GM23338 (cell line): ENCODE results near the gene COL24A1. TPM values are rescaled to one million over a fixed set of nuclear protein-coding genes. Genes with fewer than 3 reads are reported as not detected.

Experiments used
- ATAC-seq: fragments of 200-7000 bp; cut with Tn5 transposase; 3 replicates; pipeline ENCODE4 v1.9.1; 2020
- DNase-seq: peaks from one replicate; pipeline ENCODE4 v3.0.0-alpha.2; 2015; ENCODE audit warnings: low spot score
- H2AFZ ChIP-seq: fragments of 200-600 bp; sonication (generic); 2 replicates; pipeline ENCODE4 v1.8.0; 2016; ENCODE audit warnings: antibody characterized with exemption, mild to moderate bottlenecking, moderate library complexity
- H3F3A ChIP-seq: fragments of 200-600 bp; sonication (generic); replicated peaks from 2 replicates; pipeline ENCODE4 v1.8.0; 2017; ENCODE audit warnings: antibody characterized with exemption, mixed run types, low read depth
- H3K27ac ChIP-seq: fragments of 200-600 bp; sonication (generic); 2 replicates; pipeline ENCODE4 v1.6.1; 2016; ENCODE audit warnings: low read depth
- H3K27me3 ChIP-seq: fragments of 200-600 bp; sonication (generic); 2 replicates; pipeline ENCODE4 v1.8.0; 2016; ENCODE audit warnings: mild to moderate bottlenecking, mixed run types, moderate library complexity; ENCODE audit not compliant: insufficient read depth
- H3K36me3 ChIP-seq: fragments of 200-600 bp; sonication (generic); 2 replicates; pipeline ENCODE4 v1.8.0; 2016; ENCODE audit warnings: mild to moderate bottlenecking; ENCODE audit not compliant: insufficient read depth
- H3K4me1 ChIP-seq: fragments of 200-600 bp; sonication (generic); 2 replicates; pipeline ENCODE4 v1.8.0; 2016; ENCODE audit warnings: mild to moderate bottlenecking, moderate library complexity; ENCODE audit not compliant: insufficient read depth
- H3K4me2 ChIP-seq: fragments of 200-600 bp; sonication (generic); 2 replicates; pipeline ENCODE4 v1.7.1; 2017; ENCODE audit warnings: mixed run types
- H3K4me3 ChIP-seq: fragments of 200-600 bp; sonication (generic); 2 replicates; pipeline ENCODE4 v1.6.1; 2016; ENCODE audit warnings: mixed run types
- H3K79me2 ChIP-seq: fragments of 200-600 bp; sonication (generic); replicated peaks from 2 replicates; pipeline ENCODE4 v1.8.0; 2017; ENCODE audit warnings: mild to moderate bottlenecking; ENCODE audit not compliant: insufficient read depth
- H3K9me2 ChIP-seq: fragments of 200-600 bp; sonication (generic); 2 replicates; pipeline ENCODE4 v1.8.0; 2017; ENCODE audit not compliant: insufficient read depth
- H4K20me1 ChIP-seq: fragments of 200-600 bp; sonication (generic); replicated peaks from 2 replicates; pipeline ENCODE4 v1.8.0; 2017; ENCODE audit warnings: mild to moderate bottlenecking; ENCODE audit not compliant: insufficient read depth
- H3K27ac Mint-ChIP-seq: 2 replicates; pipeline ENCODE4 v1.8.0; 2020; ENCODE audit warnings: inconsistent platforms, mild to moderate bottlenecking, moderate library complexity, mixed read lengths
- H3K27me3 Mint-ChIP-seq: 3 replicates; pipeline ENCODE4 v1.8.0; 2022; ENCODE audit warnings: low read depth, mild to moderate bottlenecking, moderate library complexity, mixed read lengths, inconsistent platforms; ENCODE audit not compliant: insufficient read depth, poor library complexity
- H3K36me3 Mint-ChIP-seq: 3 replicates; pipeline ENCODE4 v1.8.0; 2021; ENCODE audit warnings: low read depth, mild to moderate bottlenecking, inconsistent platforms, moderate library complexity, mixed read lengths
- H3K4me1 Mint-ChIP-seq: 3 replicates; pipeline ENCODE4 v1.8.0; 2020; ENCODE audit warnings: mild to moderate bottlenecking, inconsistent platforms, mixed read lengths
- H3K4me3 Mint-ChIP-seq: 3 replicates; pipeline ENCODE4 v1.8.0; 2021; ENCODE audit warnings: moderate library complexity, mild to moderate bottlenecking, inconsistent platforms, mixed read lengths
- H3K9me3 Mint-ChIP-seq: 3 replicates; pipeline ENCODE4 v1.8.0; 2020; ENCODE audit warnings: moderate library complexity, mild to moderate bottlenecking, inconsistent platforms, mixed read lengths
- ETS1 ChIP-seq: IDR thresholded peaks from 2 replicates; pipeline ENCODE4 v1.6.1; 2016; ENCODE audit warnings: antibody characterized with exemption
- JUNB ChIP-seq: IDR thresholded peaks from one replicate; pipeline ENCODE4 v1.6.1; 2016; ENCODE audit warnings: antibody characterized with exemption; ENCODE audit not compliant: unreplicated experiment
- NANOG ChIP-seq: IDR thresholded peaks from 2 replicates; pipeline ENCODE4 v1.6.1; 2016; ENCODE audit warnings: antibody characterized with exemption, borderline replicate concordance
- REST ChIP-seq: IDR thresholded peaks from one replicate; pipeline ENCODE4 v1.6.1; 2018; ENCODE audit warnings: antibody characterized with exemption; ENCODE audit not compliant: unreplicated experiment
- ZNF114 ChIP-seq: fragments of 250-450 bp; sonication (Bioruptor Pico); IDR thresholded peaks from 2 replicates; pipeline ENCODE4 v1.5.0; 2020; ENCODE audit warnings: mild to moderate bottlenecking, moderate library complexity
- ZNF462 ChIP-seq: fragments of 250-450 bp; sonication (Bioruptor Pico); IDR thresholded peaks from 2 replicates; pipeline ENCODE4 v1.5.0; 2020; ENCODE audit warnings: mild to moderate bottlenecking, moderate library complexity
- polyA plus RNA-seq: library from polyadenylated mRNA; unstranded; fragments of >200 nt; fragmentation: Nextera tagmentation; extraction: Ambion mirVana; gene quantifications from 2 replicates; pipeline ENCODE4 v1.2.1, GENCODE V29; 2016
- total RNA-seq: library from RNA; depleted of rRNA; stranded (reverse); fragments of >200 nt; shearing (Covaris generic); gene quantifications from 2 replicates; pipeline ENCODE4 v1.2.3, GENCODE V29; 2014

COL24A1 gene
- total and polyA plus RNA-seq, 2 experiments from 2014 or later, result 1.2 to 2.1 TPM

GRCh38 chr1:85801520-85801919, 355.1 kb downstream of the COL24A1 start:
- H3K27ac ChIP-seq, result no peak overlapping the region

More at GRCh38 chr1:85801520-85801919, 355.1 kb downstream of the COL24A1 start:
- no peaks in the 10 kb centered on the region for H3K36me3 ChIP-seq
- H2AFZ ChIP-seq, result no peak overlapping the region
- H3K4me1 ChIP-seq, result no peaks in the 10 kb centered on the region
- no peak for TF ChIP-seq NANOG
- TF ChIP-seq ETS1, result no peak
- no peak for TF ChIP-seq ZNF462 (CRISPR knock-in tag)
- TF ChIP-seq REST, result no peak
- TF ChIP-seq JUNB, result no peak
- no peak for TF ChIP-seq ZNF114 (CRISPR knock-in tag)
- ATAC-seq (no peak), DNase-seq (no peak)
- H3K79me2 ChIP-seq, result no peaks in the 10 kb centered on the region
- Mint-ChIP-seq H3K9me3 (no peaks in the 10 kb centered on the region; the same call in 1 of the 3 replicates), H3K4me1 (no peaks in the 10 kb centered on the region), H3K4me3 (no peak overlapping the region), H3K27ac (no peak overlapping the region), H3K27me3 (peaks cover 2% of the 10 kb centered on the region), H3K36me3 (no peaks in the 10 kb centered on the region)
- H3K4me2 ChIP-seq, result no peak overlapping the region
- H3F3A ChIP-seq, result no peaks in the 10 kb centered on the region
- no peaks in the 10 kb centered on the region for H3K9me2 ChIP-seq
- no peaks in the 10 kb centered on the region for H3K27me3 ChIP-seq
- no peak overlapping the region for H3K4me3 ChIP-seq
- H4K20me1 ChIP-seq, result no peaks in the 10 kb centered on the region
